ENCODE measurements around the gene STYX. TPM values are rescaled to one million over a fixed set of nuclear protein-coding genes. Genes with fewer than 3 reads are reported as not detected.

Gene STYX
- total RNA-seq, 1 experiment from 2014 or later, result 12.8 TPM

- H3K36me3 ChIP-seq, result 0 out of 2 replicates have a peak, but pooled peaks cover 2% of the 10 kb centered on the region
- H3K9me3 ChIP-seq (replicated peaks), result no peaks in the 10 kb centered on the region
- no peak for DNase-seq
- peak overlapping the region; percentile 87 for H3K4me3 ChIP-seq
- H3K27ac ChIP-seq, result peak overlapping the region; percentile 83
- H3K4me1 ChIP-seq, result no peaks in the 10 kb centered on the region
- no peaks in the 10 kb centered on the region for H3K27me3 ChIP-seq
These were observed 60.8 kb downstream of the STYX start for GRCh38 chr14:52790756-52791222.

- 0 out of 2 replicates have a peak, but pooled peaks cover 2% of the 10 kb centered on the region for H3K36me3 ChIP-seq
- H3K4me3 ChIP-seq, result peak within 1 kb of the TSS; percentile 87
- no peaks in the 10 kb centered on the region for H3K4me1 ChIP-seq
- peak within 1 kb of the TSS; percentile 83 for H3K27ac ChIP-seq
- H3K9me3 ChIP-seq (replicated peaks), result no peaks in the 10 kb centered on the region
- no peaks in the 10 kb centered on the region for H3K27me3 ChIP-seq
- DNase-seq, result peak; percentile 83 to 84
These were observed 61.5 kb downstream of the STYX start, which contains the start of gene GNPNAT1 for GRCh38 chr14:52791223-52792096. TSS of gene GNPNAT1 (minus strand) at chr14:52791607. CDS start at chr14:52784650, 6,957 bp downstream.

- H3K4me1 ChIP-seq, result no peaks in the 10 kb centered on the region
- DNase-seq, result no peak
These were observed 62.1 kb downstream of the STYX start for GRCh38 chr14:52792097-52792415.

GRCh38 chr14:52793061-52793460, 63.1 kb downstream of the STYX start:
- DNase-seq, result no peak
- H3K4me3 ChIP-seq, result no peak overlapping the region
- no peaks in the 10 kb centered on the region for H3K27me3 ChIP-seq
- no peaks in the 10 kb centered on the region for H3K4me1 ChIP-seq
- 0 out of 2 replicates have a peak, but pooled peaks cover 2% of the 10 kb centered on the region for H3K36me3 ChIP-seq
- H3K9me3 ChIP-seq (replicated peaks), result no peaks in the 10 kb centered on the region
- H3K27ac ChIP-seq, result no peak overlapping the region

More at GRCh38 chr14:52792097-52792415, 62.1 kb downstream of the STYX start:
- Histone ChIP-seq H3K36me3 (0 out of 2 replicates have a peak, but pooled peaks cover 2% of the 10 kb centered on the region), H3K9me3 (replicated peaks) (no peaks in the 10 kb centered on the region), H3K27ac (peak overlapping the region; percentile 59), H3K27me3 (no peaks in the 10 kb centered on the region), H3K4me3 (peak overlapping the region; percentile 87)

- no peak overlapping the region for H3K27ac ChIP-seq
- H3K9me3 ChIP-seq (replicated peaks), result no peaks in the 10 kb centered on the region
- H3K36me3 ChIP-seq, result no peaks in the 10 kb centered on the region
- DNase-seq, result no peak
- H3K27me3 ChIP-seq, result no peaks in the 10 kb centered on the region
- H3K4me3 ChIP-seq, result no peak overlapping the region
- H3K4me1 ChIP-seq, result no peaks in the 10 kb centered on the region
These were observed 67.7 kb downstream of the STYX start for GRCh38 chr14:52797653-52798052.

- Histone ChIP-seq H3K36me3 (no peaks in the 10 kb centered on the region), H3K27ac (no peak overlapping the region), H3K9me3 (replicated peaks) (no peaks in the 10 kb centered on the region), H3K4me1 (no peaks in the 10 kb centered on the region), H3K27me3 (no peaks in the 10 kb centered on the region), H3K4me3 (no peak overlapping the region)
- DNase-seq, result no peak
These were observed 68.9 kb downstream of the STYX start for GRCh38 chr14:52798826-52799225.

GRCh38 chr14:52801014-52801712, 71.2 kb downstream of the STYX start:
- Histone ChIP-seq H3K27me3 (no peaks in the 10 kb centered on the region), H3K4me3 (no peak overlapping the region), H3K27ac (no peak overlapping the region), H3K36me3 (no peaks in the 10 kb centered on the region), H3K9me3 (replicated peaks) (no peaks in the 10 kb centered on the region), H3K4me1 (no peaks in the 10 kb centered on the region)
- no peak for DNase-seq

GRCh38 chr14:52802597-52802996, 72.6 kb downstream of the STYX start:
- no peak overlapping the region for H3K4me3 ChIP-seq
- H3K36me3 ChIP-seq, result no peaks in the 10 kb centered on the region
- H3K4me1 ChIP-seq, result no peaks in the 10 kb centered on the region
- no peaks in the 10 kb centered on the region for H3K9me3 ChIP-seq (replicated peaks)
- H3K27me3 ChIP-seq, result no peaks in the 10 kb centered on the region
- DNase-seq, result no peak
- no peak overlapping the region for H3K27ac ChIP-seq

- Histone ChIP-seq H3K4me3 (no peak overlapping the region), H3K27me3 (no peaks in the 10 kb centered on the region), H3K36me3 (no peaks in the 10 kb centered on the region), H3K9me3 (replicated peaks) (no peaks in the 10 kb centered on the region), H3K4me1 (no peaks in the 10 kb centered on the region), H3K27ac (no peak overlapping the region)
- no peak for DNase-seq
These were observed 76.1 kb downstream of the STYX start for GRCh38 chr14:52806115-52806514.

GRCh38 chr14:52808101-52808500, 78.1 kb downstream of the STYX start:
- Histone ChIP-seq H3K27me3 (no peaks in the 10 kb centered on the region), H3K9me3 (replicated peaks) (no peaks in the 10 kb centered on the region), H3K27ac (no peak overlapping the region), H3K36me3 (no peaks in the 10 kb centered on the region), H3K4me1 (no peaks in the 10 kb centered on the region), H3K4me3 (no peak overlapping the region)
- DNase-seq, result no peak

GRCh38 chr14:52821805-52822250, 91.9 kb downstream of the STYX start:
- DNase-seq, result no peak
- Histone ChIP-seq H3K4me3 (no peak overlapping the region), H3K4me1 (no peaks in the 10 kb centered on the region; the same call in 1 of the 2 replicates), H3K36me3 (no peaks in the 10 kb centered on the region), H3K9me3 (replicated peaks) (no peaks in the 10 kb centered on the region), H3K27me3 (no peaks in the 10 kb centered on the region), H3K27ac (no peak overlapping the region)

- Histone ChIP-seq H3K27ac (no peak overlapping the region), H3K4me1 (no peaks in the 10 kb centered on the region; the same call in 1 of the 2 replicates), H3K27me3 (no peaks in the 10 kb centered on the region), H3K36me3 (no peaks in the 10 kb centered on the region), H3K4me3 (no peak overlapping the region), H3K9me3 (replicated peaks) (no peaks in the 10 kb centered on the region)
- DNase-seq, result no peak
These were observed 94.5 kb downstream of the STYX start for GRCh38 chr14:52824462-52824861.
